ENCODE measurements around the gene SPG21. TPM values are rescaled to one million over a fixed set of nuclear protein-coding genes. Genes with fewer than 3 reads are reported as not detected.

The SPG21 gene
- total RNA-seq = 10 to 100 TPM; 64.7 to 93.1 TPM

- H3K4me1 ChIP-seq (ENCODE audit: control insufficient read depth in 1 of 2, low read depth in 2 of 2) = peaks cover 0 to 10% of the 10 kb centered on the region in 2 donors
These were observed at the start of gene SPG21 for GRCh38 chr15:64989416-64990167. SPG21 (minus strand) TSS chr15:64989914; CDS start chr15:64983569, 6,345 bp downstream.

DNA sequence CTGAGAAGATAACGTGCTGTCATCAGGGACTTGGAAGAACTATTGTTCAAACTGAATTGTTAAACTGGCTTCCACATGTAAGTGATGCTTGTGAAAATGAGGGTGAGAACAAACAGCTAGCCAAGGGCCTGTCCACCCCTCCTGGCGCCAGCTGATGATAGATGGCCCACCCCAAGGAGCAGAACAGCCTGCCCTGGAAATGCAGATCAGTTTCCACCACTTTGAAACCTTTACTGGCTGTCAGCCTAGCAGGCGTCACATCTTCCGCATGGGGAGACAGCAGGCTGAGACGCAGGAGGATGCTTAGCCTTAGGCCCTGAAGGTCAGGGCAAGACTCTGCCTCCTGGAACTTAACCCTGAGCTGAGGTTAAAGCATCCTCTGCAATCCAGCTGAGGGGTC, 49.1 kb upstream of the SPG21 start:
- peaks cover 1 to 6% of the 10 kb centered on the region in 2 donors for H3K4me1 ChIP-seq (ENCODE audit: control insufficient read depth in 1 of 2, low read depth in 2 of 2)
- H3K27me3 ChIP-seq (replicated peaks; ENCODE audit: insufficient read depth) = no peaks in the 10 kb centered on the region
- H3K9me3 ChIP-seq = no peaks in the 10 kb centered on the region
- DNase-seq (ENCODE audit: low spot score) (no peak), ATAC-seq (ENCODE audit: insufficient number of reproducible peaks, low FRiP score, low read depth) (no peak)
- TF ChIP-seq CTCF (IDR thresholded peaks at IDR 0.05) = no peak
- no peak overlapping the region for H3K27ac ChIP-seq
- H3K36me3 ChIP-seq = no peaks in the 10 kb centered on the region
- no peak overlapping the region for H3K4me3 ChIP-seq

More at GRCh38 chr15:64989416-64990167, at the start of gene SPG21:
- Histone ChIP-seq H3K36me3 (no peaks in the 10 kb centered on the region), H3K4me3 (peak within 1 kb of the TSS; percentile 89), H3K27me3 (replicated peaks; ENCODE audit: insufficient read depth) (no peaks in the 10 kb centered on the region), H3K9me3 (no peaks in the 10 kb centered on the region), H3K27ac (peak within 1 kb of the TSS; percentile 79 to 95)
- DNase-seq (ENCODE audit: low spot score) (peak; percentile 58), ATAC-seq (ENCODE audit: insufficient number of reproducible peaks, low FRiP score, low read depth) (peak; percentile 77)
- no peak for TF ChIP-seq CTCF (IDR thresholded peaks at IDR 0.05)

DNA sequence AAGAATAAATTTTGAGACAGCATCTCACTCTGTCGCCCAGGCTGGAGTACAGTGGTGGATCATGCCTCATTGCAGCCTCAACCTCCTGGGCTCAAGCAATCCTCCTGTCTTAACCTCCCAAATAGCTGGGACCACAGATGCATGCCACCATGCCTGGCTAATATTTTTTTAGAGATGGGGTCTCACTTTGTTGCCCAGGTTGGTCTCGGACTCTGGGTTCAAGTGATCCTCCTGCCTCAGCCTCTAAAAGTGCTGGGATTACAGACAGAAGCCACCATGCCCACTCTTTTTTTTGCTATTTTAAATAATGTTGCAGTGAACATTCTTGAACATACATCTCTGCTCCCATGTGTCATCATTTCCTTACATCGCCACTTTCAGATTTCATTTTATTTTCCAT, 48.7 kb upstream of the SPG21 start:
- H3K36me3 ChIP-seq = no peaks in the 10 kb centered on the region
- no peak overlapping the region for H3K27ac ChIP-seq
- TF ChIP-seq CTCF (IDR thresholded peaks at IDR 0.05) = no peak
- no peaks in the 10 kb centered on the region for H3K27me3 ChIP-seq (replicated peaks; ENCODE audit: insufficient read depth)
- H3K4me3 ChIP-seq = no peak overlapping the region
- ATAC-seq (ENCODE audit: insufficient number of reproducible peaks, low FRiP score, low read depth) = no peak
- no peaks in the 10 kb centered on the region for H3K9me3 ChIP-seq
- DNase-seq (ENCODE audit: low spot score) = no peak
- H3K4me1 ChIP-seq (ENCODE audit: control insufficient read depth in 1 of 2, low read depth in 2 of 2) = peaks cover 3 to 8% of the 10 kb centered on the region in 2 donors

DNA sequence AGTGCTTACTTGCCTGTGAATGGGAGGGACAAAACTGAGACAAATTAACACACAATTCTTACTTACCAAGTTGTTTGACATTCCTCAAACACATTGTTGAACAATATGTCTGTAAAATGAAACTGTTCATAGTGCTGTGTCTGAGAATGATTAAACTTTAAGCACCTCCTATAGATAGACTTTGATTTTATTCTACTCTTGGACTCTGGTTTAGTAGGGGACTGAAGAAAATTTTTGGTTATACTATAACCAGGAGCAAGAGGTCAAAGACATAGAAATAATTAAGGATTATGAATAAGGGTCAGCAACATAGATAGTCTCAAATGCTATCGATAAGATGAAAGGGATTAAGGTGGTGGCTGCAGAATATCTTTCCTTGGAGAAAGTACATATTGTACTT, 47.6 kb upstream of the SPG21 start:
- no peak for TF ChIP-seq CTCF (IDR thresholded peaks at IDR 0.05)
- peaks cover 3 to 13% of the 10 kb centered on the region in 2 donors for H3K4me1 ChIP-seq (ENCODE audit: control insufficient read depth in 1 of 2, low read depth in 2 of 2)
- no peak for ATAC-seq (ENCODE audit: insufficient number of reproducible peaks, low FRiP score, low read depth)

GRCh38 chr15:65034719-65035118, 45.0 kb upstream of the SPG21 start:
- TF ChIP-seq CTCF (IDR thresholded peaks at IDR 0.05) = no peak
- no peak for ATAC-seq (ENCODE audit: insufficient number of reproducible peaks, low FRiP score, low read depth)

More for the DNA sequence above, 47.6 kb upstream of the SPG21 start:
- Histone ChIP-seq H3K9me3 (no peaks in the 10 kb centered on the region), H3K36me3 (no peaks in the 10 kb centered on the region), H3K27me3 (replicated peaks; ENCODE audit: insufficient read depth) (no peaks in the 10 kb centered on the region), H3K27ac (no peak overlapping the region), H3K4me3 (no peak overlapping the region)
- no peak for DNase-seq (ENCODE audit: low spot score)

More at GRCh38 chr15:65034719-65035118, 45.0 kb upstream of the SPG21 start:
- DNase-seq (ENCODE audit: low spot score) = no peak
- H3K36me3 ChIP-seq = no peaks in the 10 kb centered on the region
- H3K27me3 ChIP-seq (replicated peaks; ENCODE audit: insufficient read depth) = no peaks in the 10 kb centered on the region
- no peaks in the 10 kb centered on the region for H3K9me3 ChIP-seq
- H3K4me1 ChIP-seq (ENCODE audit: control insufficient read depth in 1 of 2, low read depth in 2 of 2) = peaks cover 3 to 13% of the 10 kb centered on the region in 2 donors
- H3K4me3 ChIP-seq = no peak overlapping the region
- H3K27ac ChIP-seq = no peak overlapping the region

Measured in thoracic aorta (tissue), 2 donors.